MM.1S (cell line): Measurements from ENCODE around the gene BCOR.

Experiments used
- DNase-seq: peaks from one replicate; pipeline ENCODE4 v3.0.0-alpha.2; 2015
- H2AFZ ChIP-seq: fragments of 300-600 bp; sonication (generic); 2 replicates; pipeline ENCODE4 v1.6.0; 2016; ENCODE audit warnings: antibody characterized with exemption, low read length
- H3F3A ChIP-seq: fragments of 300-600 bp; sonication (generic); 2 replicates; pipeline ENCODE4 v1.6.1; 2016; ENCODE audit warnings: mild to moderate bottlenecking, antibody characterized with exemption, low read length, moderate library complexity, mixed read lengths; ENCODE audit not compliant: insufficient read depth
- H3K27ac ChIP-seq: fragments of 300-600 bp; sonication (generic); 2 replicates; pipeline ENCODE4 v1.5.1; 2016; ENCODE audit warnings: mild to moderate bottlenecking, low read length
- H3K27me3 ChIP-seq: fragments of 300-600 bp; sonication (generic); replicated peaks from 2 replicates; pipeline ENCODE4 v1.6.0; 2016; ENCODE audit warnings: low read length; ENCODE audit not compliant: insufficient read depth
- H3K36me3 ChIP-seq: fragments of 300-600 bp; sonication (generic); replicated peaks from 2 replicates; pipeline ENCODE4 v1.6.1; 2016; ENCODE audit warnings: mild to moderate bottlenecking, low read length, mixed read lengths; ENCODE audit not compliant: insufficient read depth
- H3K4me1 ChIP-seq: fragments of 300-600 bp; sonication (generic); 2 replicates; pipeline ENCODE4 v1.6.1; 2016; ENCODE audit warnings: low read length, mixed read lengths
- H3K4me2 ChIP-seq: fragments of 300-600 bp; sonication (generic); 2 replicates; pipeline ENCODE4 v1.6.0; 2016; ENCODE audit warnings: low read depth, low read length
- H3K4me3 ChIP-seq: fragments of 300-600 bp; sonication (generic); 2 replicates; pipeline ENCODE4 v1.5.1; 2016; ENCODE audit warnings: low read length, mixed read lengths
- H3K79me2 ChIP-seq: fragments of 300-600 bp; sonication (generic); 2 replicates; pipeline ENCODE4 v1.6.1; 2016; ENCODE audit warnings: mixed run types, low read length, mixed read lengths
- H3K9ac ChIP-seq: fragments of 300-600 bp; sonication (generic); 2 replicates; pipeline ENCODE4 v1.6.1; 2016; ENCODE audit warnings: low read length, mixed read lengths
- H3K9me2 ChIP-seq: fragments of 300-600 bp; sonication (generic); replicated peaks from 2 replicates; pipeline ENCODE4 v1.6.1; 2016; ENCODE audit warnings: mild to moderate bottlenecking, low read length, mixed read lengths; ENCODE audit not compliant: insufficient read depth
- H3K9me3 ChIP-seq: fragments of 300-600 bp; sonication (generic); replicated peaks from 2 replicates; pipeline ENCODE4 v1.6.1; 2016; ENCODE audit warnings: mild to moderate bottlenecking, low read length, mixed read lengths; ENCODE audit not compliant: insufficient read depth
- H4K20me1 ChIP-seq: fragments of 300-600 bp; sonication (generic); 2 replicates; pipeline ENCODE4 v1.6.1; 2016; ENCODE audit warnings: mild to moderate bottlenecking, low read length, moderate library complexity, mixed read lengths; ENCODE audit not compliant: insufficient read depth
- EZH2 ChIP-seq: fragments of 300-600 bp; sonication (generic); optimal IDR thresholded peaks from 2 replicates; pipeline ENCODE3; 2017; ENCODE audit warnings: low read depth, mild to moderate bottlenecking, antibody characterized with exemption, low read length, mixed read lengths
- EZH2phosphoT487 ChIP-seq: fragments of 300-600 bp; sonication (generic); IDR thresholded peaks from 2 replicates; pipeline ENCODE4 v1.6.1; 2018; ENCODE audit warnings: antibody characterized with exemption, low read length
- TF ChIP-seq, protein P1 (sequence below): fragments of 300-600 bp; sonication (generic); IDR thresholded peaks from 2 replicates; pipeline ENCODE4 v1.5.1; 2016; ENCODE audit warnings: antibody characterized with exemption, low read length, mixed read lengths

The BCOR gene

DNA sequence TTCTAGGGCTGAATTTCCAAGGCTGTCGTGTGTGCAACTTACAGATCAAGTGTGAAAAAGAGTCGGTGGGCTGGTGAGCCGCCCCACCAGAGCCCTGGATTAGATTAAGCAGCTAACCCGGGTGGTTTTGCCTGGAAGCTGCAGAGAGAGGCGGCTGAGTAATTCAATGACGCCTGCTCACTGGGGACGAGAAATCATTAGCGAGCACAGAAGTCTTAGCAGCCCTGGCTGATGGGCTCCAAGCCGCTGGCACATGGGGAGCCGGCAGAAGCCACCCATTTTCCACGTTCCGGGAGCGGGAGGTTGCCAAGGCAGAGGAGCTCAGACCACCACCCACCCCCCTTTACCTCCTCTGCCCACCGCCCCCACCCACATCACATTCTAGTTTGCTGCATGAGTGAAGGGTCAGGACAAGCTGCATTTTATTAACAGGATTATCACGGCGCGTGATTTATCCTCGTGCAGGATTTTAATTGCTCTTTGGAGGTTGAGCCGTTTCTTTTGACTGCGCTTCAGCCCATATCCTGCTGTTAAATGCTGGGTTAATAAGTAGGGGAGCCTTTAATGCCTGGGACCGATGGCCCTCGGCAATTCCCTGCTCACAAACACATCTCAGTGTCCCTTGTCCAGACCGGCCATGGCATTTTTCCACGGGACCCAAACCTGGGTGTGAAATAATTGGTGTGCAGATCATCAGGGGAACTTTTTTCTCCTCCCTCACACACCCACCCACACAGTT, 19.1 kb downstream of the BCOR start:
- no peak for DNase-seq
- Histone ChIP-seq H3F3A (no peaks in the 10 kb centered on the region; the same call in 1 of the 2 replicates), H3K27ac (no peak overlapping the region), H3K27me3 (no peaks in the 10 kb centered on the region), H3K4me1 (no peaks in the 10 kb centered on the region), H4K20me1 (peaks cover 38% of the 10 kb centered on the region), H3K36me3 (no peaks in the 10 kb centered on the region), H3K9ac (no peak overlapping the region), H3K4me2 (no peak overlapping the region), H2AFZ (no peak overlapping the region), H3K4me3 (no peak overlapping the region), H3K79me2 (peaks cover 98% of the 10 kb centered on the region), H3K9me3 (no peaks in the 10 kb centered on the region), H3K9me2 (no peaks in the 10 kb centered on the region)
- TF ChIP-seq EZH2phosphoT487, result no peak
- TF ChIP-seq, protein P1, sequence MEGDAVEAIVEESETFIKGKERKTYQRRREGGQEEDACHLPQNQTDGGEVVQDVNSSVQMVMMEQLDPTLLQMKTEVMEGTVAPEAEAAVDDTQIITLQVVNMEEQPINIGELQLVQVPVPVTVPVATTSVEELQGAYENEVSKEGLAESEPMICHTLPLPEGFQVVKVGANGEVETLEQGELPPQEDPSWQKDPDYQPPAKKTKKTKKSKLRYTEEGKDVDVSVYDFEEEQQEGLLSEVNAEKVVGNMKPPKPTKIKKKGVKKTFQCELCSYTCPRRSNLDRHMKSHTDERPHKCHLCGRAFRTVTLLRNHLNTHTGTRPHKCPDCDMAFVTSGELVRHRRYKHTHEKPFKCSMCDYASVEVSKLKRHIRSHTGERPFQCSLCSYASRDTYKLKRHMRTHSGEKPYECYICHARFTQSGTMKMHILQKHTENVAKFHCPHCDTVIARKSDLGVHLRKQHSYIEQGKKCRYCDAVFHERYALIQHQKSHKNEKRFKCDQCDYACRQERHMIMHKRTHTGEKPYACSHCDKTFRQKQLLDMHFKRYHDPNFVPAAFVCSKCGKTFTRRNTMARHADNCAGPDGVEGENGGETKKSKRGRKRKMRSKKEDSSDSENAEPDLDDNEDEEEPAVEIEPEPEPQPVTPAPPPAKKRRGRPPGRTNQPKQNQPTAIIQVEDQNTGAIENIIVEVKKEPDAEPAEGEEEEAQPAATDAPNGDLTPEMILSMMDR, result no peak

DNA sequence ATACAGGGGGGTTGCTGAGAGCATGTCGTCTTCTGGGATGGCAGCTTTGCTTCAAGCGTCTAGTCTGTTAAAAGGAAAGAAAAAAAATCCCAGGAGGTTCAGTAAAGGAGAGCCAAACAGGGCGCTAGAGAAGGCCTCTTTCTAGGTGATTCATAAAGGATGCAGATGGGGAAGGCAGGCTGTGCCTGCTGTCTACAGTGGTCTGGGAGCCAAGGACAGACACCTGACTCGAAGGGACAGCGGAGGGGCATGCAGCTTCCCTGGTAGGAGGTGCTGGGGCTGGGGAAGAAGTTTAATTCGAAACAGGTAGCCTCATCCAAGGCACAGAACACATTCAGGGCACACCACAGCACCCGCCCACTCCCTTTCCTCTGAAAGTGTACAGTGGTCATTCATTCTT, 19.9 kb downstream of the BCOR start:
- no peaks in the 10 kb centered on the region for H3K36me3 ChIP-seq
- H3K9me2 ChIP-seq, result no peaks in the 10 kb centered on the region
- no peaks in the 10 kb centered on the region for H3K27me3 ChIP-seq
- no peak overlapping the region for H3K9ac ChIP-seq
- no peak overlapping the region for H3K4me2 ChIP-seq
- H3K4me1 ChIP-seq, result no peaks in the 10 kb centered on the region
- H3F3A ChIP-seq, result no peaks in the 10 kb centered on the region; the same call in 1 of the 2 replicates
- no peak overlapping the region for H2AFZ ChIP-seq
- H4K20me1 ChIP-seq, result peaks cover 34% of the 10 kb centered on the region
- no peaks in the 10 kb centered on the region for H3K9me3 ChIP-seq
- no peak for TF ChIP-seq EZH2
- TF ChIP-seq EZH2phosphoT487, result no peak
- TF ChIP-seq, protein P1, result no peak
- no peak overlapping the region for H3K27ac ChIP-seq
- DNase-seq, result no peak
- no peak overlapping the region for H3K4me3 ChIP-seq
- peaks cover 98% of the 10 kb centered on the region for H3K79me2 ChIP-seq

- Histone ChIP-seq H3K9me3 (no peaks in the 10 kb centered on the region), H3K36me3 (no peaks in the 10 kb centered on the region), H3K4me3 (no peak overlapping the region), H3F3A (no peaks in the 10 kb centered on the region; the same call in 1 of the 2 replicates), H3K79me2 (peaks cover 98% of the 10 kb centered on the region), H3K9ac (no peak overlapping the region), H3K4me2 (no peak overlapping the region), H3K4me1 (no peaks in the 10 kb centered on the region), H3K27me3 (no peaks in the 10 kb centered on the region), H3K27ac (no peak overlapping the region), H2AFZ (no peak overlapping the region), H4K20me1 (peaks cover 26% of the 10 kb centered on the region), H3K9me2 (no peaks in the 10 kb centered on the region)
- no peak for DNase-seq
- TF ChIP-seq, protein P1, result no peak
- no peak for TF ChIP-seq EZH2
- TF ChIP-seq EZH2phosphoT487, result no peak
Observed at GRCh38 chrX:40076750-40077575, 20.8 kb downstream of the BCOR start.
